GM12892 (cell line): Measurements from ENCODE around the gene GAB1.

Experiments
- POLR2A ChIP-seq: IDR thresholded peaks from 2 replicates; pipeline ENCODE4 v1.6.1; 2011; ENCODE audit warnings: low read depth, low read length, control low read depth
- POLR2AphosphoS5 ChIP-seq: IDR thresholded peaks from 2 replicates; pipeline ENCODE4 v1.6.1; 2011; ENCODE audit warnings: low read depth, low read length, control low read depth
- TAF1 ChIP-seq: IDR thresholded peaks from 2 replicates; pipeline ENCODE4 v1.6.1; 2011; ENCODE audit warnings: low read depth, mild to moderate bottlenecking, control low read depth, low read length, borderline replicate concordance

GRCh38 chr4:143375326-143376073 is 38.8 kb downstream of the GAB1 start:
- TF ChIP-seq POLR2A (no peak), TAF1 (no peak), POLR2AphosphoS5 (no peak)
